HFFc6 (cell line): ENCODE results near the gene SLC12A6. TPM values are rescaled to one million over a fixed set of nuclear protein-coding genes. Genes with fewer than 3 reads are reported as not detected.

ENCODE experiments used
- DNase-seq: peaks from one replicate; pipeline ENCODE4 v3.0.0-alpha.2; 2018
- H3K27ac Mint-ChIP-seq: 2 replicates; pipeline ENCODE4 v1.8.0; 2020; ENCODE audit warnings: mild to moderate bottlenecking, mixed read lengths
- H3K27me3 Mint-ChIP-seq: 2 replicates; pipeline ENCODE4 v1.8.0; 2021; ENCODE audit warnings: mild to moderate bottlenecking, moderate library complexity, mixed read lengths; ENCODE audit not compliant: insufficient read depth
- H3K36me3 Mint-ChIP-seq: 2 replicates; pipeline ENCODE4 v1.8.0; 2021; ENCODE audit warnings: low read depth, mixed read lengths
- H3K4me1 Mint-ChIP-seq: 2 replicates; pipeline ENCODE4 v1.8.0; 2020; ENCODE audit warnings: low read depth, mixed read lengths
- H3K4me3 Mint-ChIP-seq: 2 replicates; pipeline ENCODE4 v1.8.0; 2020; ENCODE audit warnings: mild to moderate bottlenecking, moderate library complexity, mixed read lengths
- H3K9me3 Mint-ChIP-seq: 2 replicates; pipeline ENCODE4 v1.8.0; 2020; ENCODE audit warnings: mild to moderate bottlenecking, mixed read lengths
- total RNA-seq, 6 experiments: library from RNA; stranded (reverse); fragmentation: NEBNext Ultra II Directional; extraction: Animal tissue kit (Norgen Biotek cat#: 25700); gene quantifications; 2 replicates in 1 of 6; 3 replicates in 5 of 6; pipeline ENCODE4 v1.2.3, GENCODE V29; 2021
- TF ChIP-seq, protein P1 (sequence below): fragments of 200-600 bp; sonication (generic); IDR thresholded peaks from 2 replicates; pipeline ENCODE4 v1.5.0; 2021; ENCODE audit warnings: antibody characterized with exemption, mild to moderate bottlenecking

Gene SLC12A6
- total RNA-seq, 6 experiments from 2014 or later, result 6.5 to 10.7 (median 8.3) TPM

- Mint-ChIP-seq H3K27me3 (no peaks in the 10 kb centered on the region; the same call in 1 of the 2 replicates), H3K27ac (peak overlapping the region; percentile 55; the same call in 1 of the 2 replicates), H3K36me3 (peaks cover 2% of the 10 kb centered on the region; the same call in 1 of the 2 replicates), H3K4me3 (no peak overlapping the region), H3K9me3 (no peaks in the 10 kb centered on the region), H3K4me1 (peaks cover 19% of the 10 kb centered on the region)
- peak; percentile 30 for DNase-seq
- TF ChIP-seq, protein P1, sequence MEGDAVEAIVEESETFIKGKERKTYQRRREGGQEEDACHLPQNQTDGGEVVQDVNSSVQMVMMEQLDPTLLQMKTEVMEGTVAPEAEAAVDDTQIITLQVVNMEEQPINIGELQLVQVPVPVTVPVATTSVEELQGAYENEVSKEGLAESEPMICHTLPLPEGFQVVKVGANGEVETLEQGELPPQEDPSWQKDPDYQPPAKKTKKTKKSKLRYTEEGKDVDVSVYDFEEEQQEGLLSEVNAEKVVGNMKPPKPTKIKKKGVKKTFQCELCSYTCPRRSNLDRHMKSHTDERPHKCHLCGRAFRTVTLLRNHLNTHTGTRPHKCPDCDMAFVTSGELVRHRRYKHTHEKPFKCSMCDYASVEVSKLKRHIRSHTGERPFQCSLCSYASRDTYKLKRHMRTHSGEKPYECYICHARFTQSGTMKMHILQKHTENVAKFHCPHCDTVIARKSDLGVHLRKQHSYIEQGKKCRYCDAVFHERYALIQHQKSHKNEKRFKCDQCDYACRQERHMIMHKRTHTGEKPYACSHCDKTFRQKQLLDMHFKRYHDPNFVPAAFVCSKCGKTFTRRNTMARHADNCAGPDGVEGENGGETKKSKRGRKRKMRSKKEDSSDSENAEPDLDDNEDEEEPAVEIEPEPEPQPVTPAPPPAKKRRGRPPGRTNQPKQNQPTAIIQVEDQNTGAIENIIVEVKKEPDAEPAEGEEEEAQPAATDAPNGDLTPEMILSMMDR, result no peak
These were observed 40.5 kb downstream of the SLC12A6 start for GRCh38 chr15:34297059-34297458.

- TF ChIP-seq, protein P1, result no peak
- no peak overlapping the region for H3K4me3 Mint-ChIP-seq
- DNase-seq, result no peak
- peaks cover 11% of the 10 kb centered on the region for H3K36me3 Mint-ChIP-seq
- H3K27me3 Mint-ChIP-seq, result peaks cover 8% of the 10 kb centered on the region
- H3K4me1 Mint-ChIP-seq, result peaks cover 16% of the 10 kb centered on the region
- no peak overlapping the region for H3K27ac Mint-ChIP-seq
- no peaks in the 10 kb centered on the region for H3K9me3 Mint-ChIP-seq
These were observed 45.0 kb downstream of the SLC12A6 start for GRCh38 chr15:34292621-34293020.

DNA sequence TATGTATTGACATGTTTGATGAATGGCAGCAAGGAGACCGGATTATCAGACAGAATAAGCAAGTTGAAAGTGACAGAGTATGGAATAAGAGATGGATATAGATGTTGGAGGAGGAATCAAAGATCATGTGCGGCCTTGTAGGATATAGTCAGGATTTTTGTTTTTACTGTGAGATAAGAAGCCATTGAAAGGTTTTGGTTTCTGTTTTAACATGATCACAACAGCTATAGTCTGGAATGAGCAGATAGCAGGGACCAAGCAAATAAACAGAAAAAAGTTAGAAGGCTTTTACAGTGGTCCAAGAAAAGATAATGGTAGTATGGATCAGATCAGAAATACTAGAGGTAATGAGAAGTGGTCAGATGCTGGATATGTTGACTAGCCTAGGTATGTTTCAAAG, 52.6 kb downstream of the SLC12A6 start:
- Mint-ChIP-seq H3K27me3 (peaks cover 8% of the 10 kb centered on the region; the same call in 1 of the 2 replicates), H3K9me3 (no peaks in the 10 kb centered on the region), H3K27ac (no peak overlapping the region)

DNA sequence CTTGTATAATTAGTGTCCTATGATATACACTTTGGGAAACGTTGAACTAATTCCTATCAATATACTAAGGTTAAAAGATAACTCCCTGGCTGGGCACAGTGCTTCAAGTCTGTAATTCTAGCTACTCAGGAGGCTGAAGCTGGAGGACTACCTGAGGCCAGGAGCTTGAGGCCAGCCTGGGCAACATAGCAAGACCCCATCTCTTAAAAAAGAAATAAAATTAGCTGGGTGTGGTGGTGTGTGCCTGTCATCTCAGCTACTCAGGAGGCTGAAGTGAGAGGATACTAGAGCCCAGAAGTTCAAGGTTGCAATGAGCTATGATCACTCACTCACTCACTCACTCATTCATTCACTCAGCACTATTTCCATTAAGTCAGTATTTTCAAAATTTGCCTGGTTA, 55.2 kb downstream of the SLC12A6 start:
- TF ChIP-seq, protein P1, result no peak
- Mint-ChIP-seq H3K9me3 (no peaks in the 10 kb centered on the region), H3K27ac (no peak overlapping the region), H3K4me1 (no peaks in the 10 kb centered on the region; the same call in 1 of the 2 replicates), H3K36me3 (no peaks in the 10 kb centered on the region), H3K4me3 (no peak overlapping the region), H3K27me3 (no peaks in the 10 kb centered on the region; the same call in 1 of the 2 replicates)
- DNase-seq, result no peak

More for the DNA sequence above, 52.6 kb downstream of the SLC12A6 start:
- Mint-ChIP-seq H3K4me3 (no peak overlapping the region), H3K36me3 (no peaks in the 10 kb centered on the region), H3K4me1 (no peaks in the 10 kb centered on the region; the same call in 1 of the 2 replicates)
- no peak for DNase-seq
- TF ChIP-seq, protein P1, result no peak

GRCh38 chr15:34280193-34280592, 57.4 kb downstream of the SLC12A6 start:
- no peaks in the 10 kb centered on the region for H3K36me3 Mint-ChIP-seq
- H3K4me3 Mint-ChIP-seq, result no peak overlapping the region
- TF ChIP-seq, protein P1, result no peak
- no peaks in the 10 kb centered on the region for H3K9me3 Mint-ChIP-seq
- no peaks in the 10 kb centered on the region; the same call in 1 of the 2 replicates for H3K27me3 Mint-ChIP-seq
- no peak for DNase-seq
- no peak overlapping the region for H3K27ac Mint-ChIP-seq
- peaks cover 8% of the 10 kb centered on the region for H3K4me1 Mint-ChIP-seq
